Measurements from ENCODE around the gene KIF1B. TPM values are rescaled to one million over a fixed set of nuclear protein-coding genes. Genes with fewer than 3 reads are reported as not detected.

Gene KIF1B
- total RNA-seq, 1 experiment from 2014 or later = 70.1 TPM

DNA sequence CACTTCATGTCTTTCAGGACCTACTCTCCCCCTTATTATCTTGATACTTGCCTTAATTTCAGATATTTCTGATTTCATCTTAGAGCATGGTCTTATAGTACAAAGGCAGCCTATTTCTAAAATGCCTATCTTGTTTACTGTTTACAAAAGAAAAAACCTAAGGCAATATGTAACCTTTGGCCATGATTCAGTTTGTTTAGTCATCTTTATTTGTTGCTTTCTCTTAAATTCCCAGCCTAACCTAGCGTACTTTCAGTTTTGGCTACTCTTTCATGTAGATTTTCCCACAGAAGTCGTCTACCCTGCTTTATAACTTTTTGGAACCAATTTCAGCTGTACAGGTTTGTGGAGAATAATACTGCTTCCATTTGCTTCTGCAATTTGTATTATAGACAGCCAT lies 81.8 kb downstream of the KIF1B start:
- H3K27ac Mint-ChIP-seq = no peak overlapping the region
- TF ChIP-seq, protein P1, sequence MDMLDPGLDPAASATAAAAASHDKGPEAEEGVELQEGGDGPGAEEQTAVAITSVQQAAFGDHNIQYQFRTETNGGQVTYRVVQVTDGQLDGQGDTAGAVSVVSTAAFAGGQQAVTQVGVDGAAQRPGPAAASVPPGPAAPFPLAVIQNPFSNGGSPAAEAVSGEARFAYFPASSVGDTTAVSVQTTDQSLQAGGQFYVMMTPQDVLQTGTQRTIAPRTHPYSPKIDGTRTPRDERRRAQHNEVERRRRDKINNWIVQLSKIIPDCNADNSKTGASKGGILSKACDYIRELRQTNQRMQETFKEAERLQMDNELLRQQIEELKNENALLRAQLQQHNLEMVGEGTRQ (CRISPR knock-in tag; IDR thresholded peaks at IDR 0.05) = no peak
- TF ChIP-seq GTF2I (CRISPR knock-in tag; conservative IDR thresholded peaks at IDR 0.05) (no peak), ATF1 (CRISPR knock-in tag; IDR thresholded peaks at IDR 0.05) (no peak), ZNF219 (CRISPR knock-in tag; IDR thresholded peaks at IDR 0.05; ENCODE audit: borderline replicate concordance) (no peak), FOXP1 (CRISPR knock-in tag; IDR thresholded peaks at IDR 0.05; ENCODE audit: borderline replicate concordance) (no peak), NR2C2 (CRISPR knock-in tag; IDR thresholded peaks at IDR 0.05) (no peak)
- TF ChIP-seq, protein P2, sequence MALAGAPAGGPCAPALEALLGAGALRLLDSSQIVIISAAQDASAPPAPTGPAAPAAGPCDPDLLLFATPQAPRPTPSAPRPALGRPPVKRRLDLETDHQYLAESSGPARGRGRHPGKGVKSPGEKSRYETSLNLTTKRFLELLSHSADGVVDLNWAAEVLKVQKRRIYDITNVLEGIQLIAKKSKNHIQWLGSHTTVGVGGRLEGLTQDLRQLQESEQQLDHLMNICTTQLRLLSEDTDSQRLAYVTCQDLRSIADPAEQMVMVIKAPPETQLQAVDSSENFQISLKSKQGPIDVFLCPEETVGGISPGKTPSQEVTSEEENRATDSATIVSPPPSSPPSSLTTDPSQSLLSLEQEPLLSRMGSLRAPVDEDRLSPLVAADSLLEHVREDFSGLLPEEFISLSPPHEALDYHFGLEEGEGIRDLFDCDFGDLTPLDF (CRISPR knock-in tag; IDR thresholded peaks at IDR 0.05) = no peak
- TF ChIP-seq, protein P3, sequence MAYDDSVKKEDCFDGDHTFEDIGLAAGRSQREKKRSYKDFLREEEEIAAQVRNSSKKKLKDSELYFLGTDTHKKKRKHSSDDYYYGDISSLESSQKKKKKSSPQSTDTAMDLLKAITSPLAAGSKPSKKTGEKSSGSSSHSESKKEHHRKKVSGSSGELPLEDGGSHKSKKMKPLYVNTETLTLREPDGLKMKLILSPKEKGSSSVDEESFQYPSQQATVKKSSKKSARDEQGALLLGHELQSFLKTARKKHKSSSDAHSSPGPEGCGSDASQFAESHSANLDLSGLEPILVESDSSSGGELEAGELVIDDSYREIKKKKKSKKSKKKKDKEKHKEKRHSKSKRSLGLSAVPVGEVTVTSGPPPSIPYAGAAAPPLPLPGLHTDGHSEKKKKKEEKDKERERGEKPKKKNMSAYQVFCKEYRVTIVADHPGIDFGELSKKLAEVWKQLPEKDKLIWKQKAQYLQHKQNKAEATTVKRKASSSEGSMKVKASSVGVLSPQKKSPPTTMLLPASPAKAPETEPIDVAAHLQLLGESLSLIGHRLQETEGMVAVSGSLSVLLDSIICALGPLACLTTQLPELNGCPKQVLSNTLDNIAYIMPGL (CRISPR knock-in tag; IDR thresholded peaks at IDR 0.05) = no peak
- TF ChIP-seq, protein P4, sequence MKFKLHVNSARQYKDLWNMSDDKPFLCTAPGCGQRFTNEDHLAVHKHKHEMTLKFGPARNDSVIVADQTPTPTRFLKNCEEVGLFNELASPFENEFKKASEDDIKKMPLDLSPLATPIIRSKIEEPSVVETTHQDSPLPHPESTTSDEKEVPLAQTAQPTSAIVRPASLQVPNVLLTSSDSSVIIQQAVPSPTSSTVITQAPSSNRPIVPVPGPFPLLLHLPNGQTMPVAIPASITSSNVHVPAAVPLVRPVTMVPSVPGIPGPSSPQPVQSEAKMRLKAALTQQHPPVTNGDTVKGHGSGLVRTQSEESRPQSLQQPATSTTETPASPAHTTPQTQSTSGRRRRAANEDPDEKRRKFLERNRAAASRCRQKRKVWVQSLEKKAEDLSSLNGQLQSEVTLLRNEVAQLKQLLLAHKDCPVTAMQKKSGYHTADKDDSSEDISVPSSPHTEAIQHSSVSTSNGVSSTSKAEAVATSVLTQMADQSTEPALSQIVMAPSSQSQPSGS (CRISPR knock-in tag; IDR thresholded peaks at IDR 0.05; ENCODE audit: borderline replicate concordance, low read depth) = no peak
- no peak for ATAC-seq
- ChIA-PET CTCF (no interaction called here), POLR2A (no interaction called here)
- H3K9me3 Mint-ChIP-seq = no peaks in the 10 kb centered on the region
- H3K4me3 Mint-ChIP-seq = no peak overlapping the region
- no peak for DNase-seq (ENCODE audit: low spot score)
- no peaks in the 10 kb centered on the region for H3K4me1 Mint-ChIP-seq
- H3K36me3 Mint-ChIP-seq = peaks cover 49% of the 10 kb centered on the region
- H3K27me3 Mint-ChIP-seq (ENCODE audit: low read depth) = no peaks in the 10 kb centered on the region

DNA sequence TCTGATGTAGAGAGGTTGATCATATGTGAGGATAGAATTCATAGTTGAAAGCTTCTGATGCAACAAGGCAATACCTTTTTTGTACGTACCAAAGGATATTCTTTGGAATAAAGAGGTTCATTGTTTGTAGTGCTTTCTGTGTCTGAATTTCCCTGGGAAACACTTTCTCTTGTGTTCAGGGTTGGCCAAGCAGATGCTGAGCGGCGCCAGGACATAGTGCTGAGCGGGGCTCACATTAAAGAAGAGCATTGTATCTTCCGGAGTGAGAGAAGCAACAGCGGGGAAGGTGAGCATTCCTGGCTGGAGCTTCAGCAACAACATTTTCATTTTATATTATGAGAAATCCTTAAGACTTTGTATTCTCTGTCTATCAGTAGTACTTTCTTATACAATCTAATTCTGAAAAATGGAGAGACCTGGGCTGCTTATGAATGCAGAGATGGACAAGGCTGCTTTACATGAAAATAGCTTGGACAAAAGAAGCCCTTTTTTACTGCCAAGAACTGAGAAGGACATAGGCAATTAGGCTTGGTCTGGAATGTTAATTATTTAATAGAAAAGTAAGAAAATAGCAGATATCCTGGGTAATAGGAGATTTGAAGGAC lies 85.2 kb downstream of the KIF1B start:
- no peak for ATAC-seq

More for the DNA sequence above, 85.2 kb downstream of the KIF1B start:
- H3K27ac Mint-ChIP-seq = no peak overlapping the region; the same call in 1 of the 2 replicates
- no peaks in the 10 kb centered on the region for H3K4me1 Mint-ChIP-seq
- DNase-seq (ENCODE audit: low spot score) = no peak
- H3K36me3 Mint-ChIP-seq = peaks cover 48% of the 10 kb centered on the region
- no peaks in the 10 kb centered on the region for H3K9me3 Mint-ChIP-seq
- H3K4me3 Mint-ChIP-seq = no peak overlapping the region
- no peaks in the 10 kb centered on the region for H3K27me3 Mint-ChIP-seq (ENCODE audit: low read depth)
- ChIA-PET CTCF (interaction anchor here (1.4 kb wide), 1 partner anchor 43 kb away, joined by 3 read pairs; no protein-coding TSS in a partner anchor), POLR2A (interaction anchor here (0.6 kb wide), 1 partner anchor 219 kb away, joined by 3 read pairs; no protein-coding TSS in a partner anchor)
- TF ChIP-seq, protein P5, sequence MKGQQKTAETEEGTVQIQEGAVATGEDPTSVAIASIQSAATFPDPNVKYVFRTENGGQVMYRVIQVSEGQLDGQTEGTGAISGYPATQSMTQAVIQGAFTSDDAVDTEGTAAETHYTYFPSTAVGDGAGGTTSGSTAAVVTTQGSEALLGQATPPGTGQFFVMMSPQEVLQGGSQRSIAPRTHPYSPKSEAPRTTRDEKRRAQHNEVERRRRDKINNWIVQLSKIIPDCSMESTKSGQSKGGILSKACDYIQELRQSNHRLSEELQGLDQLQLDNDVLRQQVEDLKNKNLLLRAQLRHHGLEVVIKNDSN (CRISPR knock-in tag; IDR thresholded peaks at IDR 0.05) = no peak
- TF ChIP-seq, protein P6, sequence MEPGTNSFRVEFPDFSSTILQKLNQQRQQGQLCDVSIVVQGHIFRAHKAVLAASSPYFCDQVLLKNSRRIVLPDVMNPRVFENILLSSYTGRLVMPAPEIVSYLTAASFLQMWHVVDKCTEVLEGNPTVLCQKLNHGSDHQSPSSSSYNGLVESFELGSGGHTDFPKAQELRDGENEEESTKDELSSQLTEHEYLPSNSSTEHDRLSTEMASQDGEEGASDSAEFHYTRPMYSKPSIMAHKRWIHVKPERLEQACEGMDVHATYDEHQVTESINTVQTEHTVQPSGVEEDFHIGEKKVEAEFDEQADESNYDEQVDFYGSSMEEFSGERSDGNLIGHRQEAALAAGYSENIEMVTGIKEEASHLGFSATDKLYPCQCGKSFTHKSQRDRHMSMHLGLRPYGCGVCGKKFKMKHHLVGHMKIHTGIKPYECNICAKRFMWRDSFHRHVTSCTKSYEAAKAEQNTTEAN (CRISPR knock-in tag; IDR thresholded peaks at IDR 0.05) = no peak
- TF ChIP-seq, protein P7, sequence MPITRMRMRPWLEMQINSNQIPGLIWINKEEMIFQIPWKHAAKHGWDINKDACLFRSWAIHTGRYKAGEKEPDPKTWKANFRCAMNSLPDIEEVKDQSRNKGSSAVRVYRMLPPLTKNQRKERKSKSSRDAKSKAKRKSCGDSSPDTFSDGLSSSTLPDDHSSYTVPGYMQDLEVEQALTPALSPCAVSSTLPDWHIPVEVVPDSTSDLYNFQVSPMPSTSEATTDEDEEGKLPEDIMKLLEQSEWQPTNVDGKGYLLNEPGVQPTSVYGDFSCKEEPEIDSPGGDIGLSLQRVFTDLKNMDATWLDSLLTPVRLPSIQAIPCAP (CRISPR knock-in tag; IDR thresholded peaks at IDR 0.05) = no peak
- no peak for TF ChIP-seq ELF4 (CRISPR knock-in tag; IDR thresholded peaks at IDR 0.05; ENCODE audit: low read depth)
- TF ChIP-seq, protein P4 (CRISPR knock-in tag; IDR thresholded peaks at IDR 0.05; ENCODE audit: borderline replicate concordance, low read depth) = no peak
- TF ChIP-seq ZNF423 (CRISPR knock-in tag; IDR thresholded peaks at IDR 0.05) = no peak
- no peak for TF ChIP-seq ATF1 (CRISPR knock-in tag; IDR thresholded peaks at IDR 0.05)
- TF ChIP-seq CREM (CRISPR knock-in tag; IDR thresholded peaks at IDR 0.05) = no peak
- TF ChIP-seq PRRX2 (CRISPR knock-in tag; IDR thresholded peaks at IDR 0.05) = no peak
- no peak for TF ChIP-seq SMAD4 (CRISPR knock-in tag; IDR thresholded peaks at IDR 0.05)
- TF ChIP-seq TP53 (CRISPR knock-in tag; IDR thresholded peaks at IDR 0.05) = no peak
- no peak for TF ChIP-seq KAT7 (CRISPR knock-in tag; IDR thresholded peaks at IDR 0.05; ENCODE audit: borderline replicate concordance)
- TF ChIP-seq GRHL2 (CRISPR knock-in tag; IDR thresholded peaks at IDR 0.05; ENCODE audit: insufficient replicate concordance, severe bottlenecking) = no peak
- no peak for TF ChIP-seq ZNF263 (CRISPR knock-in tag; IDR thresholded peaks at IDR 0.05; ENCODE audit: low read depth)
